GM12873 (cell line): ENCODE data around the gene AHNAK.

Source experiments
- CTCF ChIP-seq: IDR thresholded peaks from 2 replicates; pipeline ENCODE4 v1.5.1; 2012; ENCODE audit warnings: low read depth, mild to moderate bottlenecking, moderate library complexity, low read length, control low read depth; ENCODE audit not compliant: insufficient read depth; ENCODE audit errors: missing control alignments

AHNAK gene

GRCh38 chr11:62435846-62436660 is 110.6 kb downstream of the AHNAK start:
- no peak for TF ChIP-seq CTCF

- TF ChIP-seq CTCF, result no peak
Measured at GRCh38 chr11:62433904-62434276, 112.7 kb downstream of the AHNAK start.

- TF ChIP-seq CTCF, result no peak
Measured at GRCh38 chr11:62433141-62433903, 113.3 kb downstream of the AHNAK start.

GRCh38 chr11:62432695-62433094 is 113.9 kb downstream of the AHNAK start:
- no peak for TF ChIP-seq CTCF

GRCh38 chr11:62431171-62431901 is 115.3 kb downstream of the AHNAK start:
- TF ChIP-seq CTCF, result no peak

- TF ChIP-seq CTCF, result no peak
Measured at GRCh38 chr11:62430425-62430824, 116.2 kb downstream of the AHNAK start.
